Transverse colon (tissue), 4 donors: ENCODE results near the gene CPA5. TPM values are rescaled to one million over a fixed set of nuclear protein-coding genes. Genes with fewer than 3 reads are reported as not detected.
"Not testable (repeated sequence)": the region's sequence is repeated elsewhere in the genome, so short reads cannot be mapped to it uniquely, and the experiment has no call there.

Source experiments
- DNase-seq: peaks from one replicate; pipeline ENCODE4 v3.0.0-alpha.2; 2019
- H3K27ac ChIP-seq, 4 donors: fragments of 200-600 bp; sonication (generic); 2 replicates each; pipeline ENCODE4 v1.5.1; 2016 to 2018; ENCODE audit warnings: inconsistent platforms in 4 of 4
- H3K27me3 ChIP-seq: fragments of 200-600 bp; sonication (generic); 2 replicates; pipeline ENCODE4 v1.5.1; 2017; ENCODE audit warnings: inconsistent platforms
- H3K36me3 ChIP-seq, 4 donors: fragments of 200-600 bp; sonication (generic); 2 replicates each; pipeline ENCODE4 v1.5.1; 2017 to 2019; ENCODE audit warnings: inconsistent platforms in 4 of 4
- H3K4me1 ChIP-seq, 4 donors: fragments of 200-600 bp; sonication (generic); 2 replicates each; pipeline ENCODE4 v1.5.1; 2017 to 2020; ENCODE audit warnings: inconsistent platforms in 4 of 4
- H3K4me3 ChIP-seq, 4 donors: fragments of 200-600 bp; sonication (generic); 1 replicate in 1 of 4; 2 replicates in 3 of 4; pipeline versions ENCODE4 v1.5.1 to v1.6.1; 2017 to 2019; ENCODE audit warnings: inconsistent platforms in 4 of 4
- H3K9me3 ChIP-seq, 2 donors: fragments of 200-600 bp; sonication (generic); 2 replicates each; pipeline ENCODE4 v1.5.1; 2017 to 2019; ENCODE audit warnings: inconsistent platforms in 2 of 2
- CTCF ChIP-seq, 5 experiments: fragments of 200-600 bp in 3 of 5; fragments of 450-650 bp in 2 of 5; sonication (generic) in 3 of 5; IDR thresholded peaks; 1 replicate in 2 of 5; 2 replicates in 3 of 5; pipeline ENCODE4 v1.5.1; 2016 to 2017; ENCODE audit warnings: antibody characterized with exemption in 5 of 5, inconsistent platforms in 3 of 5, mild to moderate bottlenecking in 2 of 5, moderate library complexity in 1 of 5
- EP300 ChIP-seq: sonication (generic); formaldehyde crosslinking; IDR thresholded peaks from one replicate; pipeline ENCODE4 v1.6.1; 2017; ENCODE audit warnings: antibody characterized with exemption, low read depth
- POLR2A ChIP-seq: fragments of 450-650 bp; IDR thresholded peaks from one replicate; pipeline ENCODE4 v1.6.1; 2016; ENCODE audit warnings: antibody characterized with exemption, mild to moderate bottlenecking, moderate library complexity
- POLR2AphosphoS5 ChIP-seq, 3 donors: sonication (generic); formaldehyde crosslinking; IDR thresholded peaks; one replicate each; pipeline ENCODE4 v1.6.1; 2016; ENCODE audit warnings: antibody characterized with exemption in 3 of 3
- WGBS, 2 donors: methylation state at CpG; one replicate each; pipeline ENCODE4 v1.1.5; 2018; ENCODE audit warnings: low coverage in 1 of 2; 5-methylcytosine and 5-hydroxymethylcytosine counted together
- in situ Hi-C, 4 donors: fragments of 200-750 bp; cut with MboI; loops; one replicate each; pipeline versions ENCODE4 v1.15.0 to v1.15.1; 2017; ENCODE audit warnings: low sequenced_read_pairs in 3 of 4, low pct_ligation_motif_present in 1 of 4, low pct_unique_long_range_greater_than_20kb in 1 of 4
- intact Hi-C: fragments of 100-400 bp; cut with DNase I; formaldehyde crosslinking; loops from one replicate; pipeline ENCODE4 v1.15.1; 2023; ENCODE audit warnings: low total_unique reads
- total RNA-seq, 4 donors: library from RNA; depleted of rRNA; stranded (reverse); fragments of >200 nt; gene quantifications; one replicate each; pipeline ENCODE4 v1.1.0, GENCODE V29; 2016

CPA5 gene
- total RNA-seq, 4 donors from 2014 or later, result not detected

GRCh38 chr7:130305433-130306042 lies 39.1 kb upstream of the CPA5 start:
- Histone ChIP-seq H3K4me1 (no peaks in the 10 kb centered on the region), H3K4me3 (no peak overlapping the region), H3K36me3 (no peaks in the 10 kb centered on the region), H3K27me3 (no peaks in the 10 kb centered on the region), H3K27ac (no peak overlapping the region), H3K9me3 (no peaks in the 10 kb centered on the region)
- in situ Hi-C loops (no loop called here), intact Hi-C loops (no loop called here)
- no peak for DNase-seq
- TF ChIP-seq POLR2AphosphoS5 (IDR thresholded peaks at IDR 0.05) (no peak), EP300 (no peak), POLR2A (no peak), CTCF (IDR thresholded peaks at IDR 0.05) (no peak)
- 86% methylated on average over 21 of the region's 21 CpGs; no CpG with 5 or more reads in 1 of the 2 donors for whole genome bisulfite sequencing, 2 donors

GRCh38 chr7:130309986-130310385 lies 34.6 kb upstream of the CPA5 start:
- no peaks in the 10 kb centered on the region for H3K36me3 ChIP-seq
- no peak overlapping the region for H3K4me3 ChIP-seq
- WGBS, 2 donors, result 60 to 71% methylated on average over 2 to 6 of the region's 6 CpGs
- H3K4me1 ChIP-seq, result no peaks in the 10 kb centered on the region
- in situ Hi-C loops, result no loop called here
- no peak overlapping the region for H3K27ac ChIP-seq
- intact Hi-C loops, result no loop called here
- H3K27me3 ChIP-seq, result no peaks in the 10 kb centered on the region
- DNase-seq, result no peak
- no peak for TF ChIP-seq EP300
- no peak for TF ChIP-seq POLR2AphosphoS5 (IDR thresholded peaks at IDR 0.05)
- no peak for TF ChIP-seq POLR2A
- no peak for TF ChIP-seq CTCF (IDR thresholded peaks at IDR 0.05)
- H3K9me3 ChIP-seq, result no peaks in the 10 kb centered on the region

GRCh38 chr7:130314305-130314704 lies 30.3 kb upstream of the CPA5 start:
- Histone ChIP-seq H3K4me1 (no peaks in the 10 kb centered on the region), H3K9me3 (no peaks in the 10 kb centered on the region), H3K36me3 (no peaks in the 10 kb centered on the region), H3K27ac (no peak overlapping the region), H3K4me3 (no peak overlapping the region), H3K27me3 (no peaks in the 10 kb centered on the region)
- DNase-seq, result no peak
- intact Hi-C loops (no loop called here), in situ Hi-C loops (no loop called here)
- TF ChIP-seq CTCF (IDR thresholded peaks at IDR 0.05) (no peak), POLR2A (no peak), POLR2AphosphoS5 (IDR thresholded peaks at IDR 0.05) (no peak), EP300 (no peak)
- 81 to 94% methylated on average over 6 of the region's 6 CpGs for WGBS, 2 donors

GRCh38 chr7:130319541-130319940 lies 25.1 kb upstream of the CPA5 start:
- no peak overlapping the region for H3K4me3 ChIP-seq
- intact Hi-C loops (no loop called here), in situ Hi-C loops (no loop called here)
- TF ChIP-seq POLR2AphosphoS5 (IDR thresholded peaks at IDR 0.05) (no peak), CTCF (IDR thresholded peaks at IDR 0.05) (no peak), EP300 (no peak), POLR2A (no peak)
- H3K27me3 ChIP-seq, result no peaks in the 10 kb centered on the region
- DNase-seq, result no peak
- 97 to 100% methylated on average over 1 of the region's 1 CpG for WGBS, 2 donors
- H3K27ac ChIP-seq, result no peak overlapping the region
- no peaks in the 10 kb centered on the region for H3K36me3 ChIP-seq
- no peaks in the 10 kb centered on the region for H3K4me1 ChIP-seq
- H3K9me3 ChIP-seq, result no peaks in the 10 kb centered on the region

- WGBS, 2 donors, result 68 to 89% methylated on average over 3 of the region's 3 CpGs
- H3K27ac ChIP-seq, H3K4me3 ChIP-seq, in situ Hi-C loops, H3K9me3 ChIP-seq, H3K27me3 ChIP-seq, intact Hi-C loops, DNase-seq, H3K4me1 ChIP-seq, H3K36me3 ChIP-seq: not testable (repeated sequence)
Measured at GRCh38 chr7:130321542-130322229, 22.9 kb upstream of the CPA5 start.
